ENCODE results near the gene MLYCD.

- TF ChIP-seq, protein P1, sequence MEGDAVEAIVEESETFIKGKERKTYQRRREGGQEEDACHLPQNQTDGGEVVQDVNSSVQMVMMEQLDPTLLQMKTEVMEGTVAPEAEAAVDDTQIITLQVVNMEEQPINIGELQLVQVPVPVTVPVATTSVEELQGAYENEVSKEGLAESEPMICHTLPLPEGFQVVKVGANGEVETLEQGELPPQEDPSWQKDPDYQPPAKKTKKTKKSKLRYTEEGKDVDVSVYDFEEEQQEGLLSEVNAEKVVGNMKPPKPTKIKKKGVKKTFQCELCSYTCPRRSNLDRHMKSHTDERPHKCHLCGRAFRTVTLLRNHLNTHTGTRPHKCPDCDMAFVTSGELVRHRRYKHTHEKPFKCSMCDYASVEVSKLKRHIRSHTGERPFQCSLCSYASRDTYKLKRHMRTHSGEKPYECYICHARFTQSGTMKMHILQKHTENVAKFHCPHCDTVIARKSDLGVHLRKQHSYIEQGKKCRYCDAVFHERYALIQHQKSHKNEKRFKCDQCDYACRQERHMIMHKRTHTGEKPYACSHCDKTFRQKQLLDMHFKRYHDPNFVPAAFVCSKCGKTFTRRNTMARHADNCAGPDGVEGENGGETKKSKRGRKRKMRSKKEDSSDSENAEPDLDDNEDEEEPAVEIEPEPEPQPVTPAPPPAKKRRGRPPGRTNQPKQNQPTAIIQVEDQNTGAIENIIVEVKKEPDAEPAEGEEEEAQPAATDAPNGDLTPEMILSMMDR (optimal IDR thresholded peaks at IDR 0.05 in 1 of 3, IDR thresholded peaks at IDR 0.05 in 1 of 3, conservative IDR thresholded peaks at IDR 0.05 in 1 of 3; ENCODE audit: extremely low read depth in 1 of 3, insufficient read depth in 2 of 3, low read length in 3 of 3) = no peak
- TF ChIP-seq EZH2 (IDR thresholded peaks at IDR 0.05; ENCODE audit: low read length) = no peak
Measured at GRCh38 chr16:83913245-83913633, 14.3 kb downstream of the MLYCD start.
